ENCODE data around the gene URB2.
"Not testable (repeated sequence)": the region's sequence is repeated elsewhere in the genome, so short reads cannot be mapped to it uniquely, and the experiment has no call there.

The URB2 gene

DNA sequence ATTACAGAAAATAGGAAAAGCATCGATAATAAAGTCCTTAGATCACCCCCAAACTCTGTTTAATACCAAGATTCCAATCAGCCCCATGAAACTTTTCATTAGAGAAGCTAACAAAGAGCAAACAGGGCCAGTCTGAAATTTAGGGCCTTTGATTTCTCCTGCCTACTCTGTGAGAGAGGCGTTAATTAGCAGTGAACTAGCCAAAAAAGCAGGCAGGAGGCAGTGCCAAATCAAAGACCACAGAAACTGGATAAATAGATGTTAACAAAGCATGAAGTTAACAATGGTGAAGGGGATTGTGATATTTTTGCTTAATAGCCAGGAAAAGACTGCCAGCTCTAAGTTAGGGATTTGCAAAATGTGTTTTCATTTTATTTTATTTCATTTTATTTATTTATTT is 11.3 kb upstream of the URB2 start:
- DNase-seq (ENCODE audit: low read depth): no peak

DNA sequence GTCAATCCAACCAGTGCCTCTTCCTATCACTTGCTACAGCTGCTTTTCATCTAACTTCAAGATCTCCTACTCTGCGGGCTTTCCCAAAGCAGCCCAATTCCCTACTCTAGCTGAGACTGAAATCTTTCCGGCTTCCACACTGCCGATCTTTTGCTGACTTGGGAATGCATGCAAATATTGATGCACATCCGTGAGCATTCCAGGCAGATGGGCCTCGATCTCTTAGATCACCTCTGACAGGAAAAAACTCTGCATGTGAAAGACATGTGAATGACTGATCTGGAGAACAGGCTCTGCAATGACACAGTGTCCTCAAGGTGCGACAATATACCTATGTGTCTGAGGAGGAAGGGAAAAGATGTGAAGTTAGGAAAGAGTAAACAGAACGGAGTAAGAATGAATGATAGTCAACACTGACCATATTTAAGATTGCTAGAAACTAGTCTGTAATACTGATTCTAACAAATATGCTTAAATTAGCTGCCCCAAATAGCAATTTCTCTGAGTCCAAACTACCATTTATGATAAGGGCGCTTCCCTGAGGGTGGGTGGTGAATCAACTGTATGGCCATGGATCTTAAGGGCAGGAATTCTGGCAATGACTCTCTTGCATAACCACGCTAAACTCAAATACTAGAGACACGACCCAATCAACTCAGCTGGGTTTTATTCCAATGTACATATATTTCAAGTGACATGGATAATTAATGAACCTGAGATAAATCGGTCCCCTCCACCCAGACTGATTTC is 8.5 kb upstream of the URB2 start:
- DNase-seq (ENCODE audit: low read depth): no peak

DNA sequence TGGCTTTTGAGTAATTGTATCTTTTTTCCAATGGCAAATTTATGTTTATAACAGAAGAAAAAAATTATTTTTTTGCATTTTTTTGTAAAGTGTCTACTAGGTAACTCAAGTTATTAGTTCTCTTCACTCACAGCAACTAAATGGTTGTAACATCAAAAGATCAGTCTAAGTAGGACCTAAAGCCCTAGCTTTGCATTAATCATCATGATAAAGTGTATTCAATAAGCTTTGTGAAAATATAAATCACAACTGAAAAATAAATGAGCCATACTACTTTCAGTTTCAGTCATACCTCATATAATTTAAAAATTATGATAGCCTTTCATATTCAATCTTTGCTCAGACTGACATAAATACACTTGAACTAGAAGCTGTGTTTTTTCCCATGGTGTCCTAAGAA is 7.0 kb upstream of the URB2 start:
- DNase-seq (ENCODE audit: low read depth): no peak

DNA sequence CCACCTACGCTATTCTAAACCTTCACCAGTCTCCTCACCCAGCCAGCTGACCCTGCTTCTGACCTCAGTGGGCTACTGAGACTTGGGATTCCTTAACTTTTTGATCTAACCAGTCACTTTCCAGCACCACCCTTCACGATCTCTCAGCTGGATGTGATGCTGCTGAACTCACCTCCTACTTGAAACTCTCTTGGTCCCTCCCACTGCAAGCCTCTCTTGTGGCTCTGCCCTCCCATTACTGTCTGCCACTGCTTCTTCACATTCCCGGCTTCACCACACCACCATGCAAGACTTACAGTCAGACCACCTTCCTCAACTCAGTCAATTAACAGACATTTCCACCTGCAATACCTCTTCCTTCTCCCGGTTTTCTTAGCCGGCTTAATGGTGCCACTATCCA is 6.4 kb upstream of the URB2 start:
- no peak for DNase-seq (ENCODE audit: low read depth)

DNA sequence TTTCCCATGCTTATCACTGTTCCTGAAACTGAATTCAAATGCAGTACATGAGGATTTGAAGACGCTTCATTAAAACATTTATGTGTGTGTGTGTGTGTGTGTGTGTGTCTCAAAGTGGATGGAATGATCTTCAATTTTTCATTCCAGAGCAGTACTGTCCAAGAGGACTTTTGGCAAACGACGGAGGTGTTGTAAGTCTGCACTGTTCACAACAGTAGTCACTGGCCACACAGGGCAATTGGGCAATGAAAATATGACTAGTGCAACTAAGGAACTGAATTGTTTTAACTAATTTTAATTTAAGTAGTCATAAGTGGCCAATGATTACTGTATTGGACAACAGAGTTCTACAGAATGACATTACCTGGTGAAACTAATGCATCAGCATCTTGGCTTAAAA is 5.2 kb upstream of the URB2 start:
- no peak for DNase-seq (ENCODE audit: low read depth)

DNA sequence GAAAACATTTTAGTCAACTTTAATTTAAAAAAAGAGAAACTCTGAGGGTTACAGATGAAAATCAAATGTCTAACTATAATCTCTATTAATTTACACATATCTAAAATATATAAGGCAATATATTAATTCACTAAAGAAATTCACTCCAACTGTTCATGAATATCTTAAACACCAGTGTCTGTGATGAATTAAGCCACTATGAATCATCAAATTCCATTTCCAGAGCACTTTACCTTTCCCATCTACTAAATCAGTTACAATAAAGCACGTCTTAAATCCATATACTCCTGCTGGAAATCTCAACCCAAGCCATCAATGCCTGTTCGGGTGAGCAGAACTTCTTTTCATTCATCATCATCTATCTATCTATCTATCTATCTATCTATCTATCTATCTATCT is 4.4 kb upstream of the URB2 start:
- DNase-seq (ENCODE audit: low read depth): no peak

DNA sequence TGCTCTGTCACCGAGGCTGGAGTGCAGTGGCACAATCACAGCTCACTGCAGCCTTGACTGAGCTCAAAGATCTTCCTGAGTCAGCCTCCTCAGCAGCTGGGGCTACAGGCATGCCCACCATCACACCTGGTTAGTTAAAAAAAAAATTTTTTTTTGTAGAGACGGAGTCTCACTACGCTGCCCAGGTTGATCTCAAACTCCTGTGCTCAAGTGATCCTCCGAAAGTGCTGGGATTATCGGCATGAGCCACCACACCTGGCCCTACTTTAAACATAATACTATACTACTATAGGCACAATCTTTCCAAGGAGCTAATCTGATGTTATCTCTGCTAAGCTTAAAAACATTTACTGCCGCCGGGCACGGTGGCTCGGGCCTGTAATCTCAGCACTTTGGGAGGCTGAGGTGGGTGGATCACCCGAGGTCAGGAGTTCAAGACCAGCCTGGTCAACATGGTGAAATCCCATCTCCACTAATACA is 3.4 kb upstream of the URB2 start:
- not testable (repeated sequence) for DNase-seq (ENCODE audit: low read depth)

DNA sequence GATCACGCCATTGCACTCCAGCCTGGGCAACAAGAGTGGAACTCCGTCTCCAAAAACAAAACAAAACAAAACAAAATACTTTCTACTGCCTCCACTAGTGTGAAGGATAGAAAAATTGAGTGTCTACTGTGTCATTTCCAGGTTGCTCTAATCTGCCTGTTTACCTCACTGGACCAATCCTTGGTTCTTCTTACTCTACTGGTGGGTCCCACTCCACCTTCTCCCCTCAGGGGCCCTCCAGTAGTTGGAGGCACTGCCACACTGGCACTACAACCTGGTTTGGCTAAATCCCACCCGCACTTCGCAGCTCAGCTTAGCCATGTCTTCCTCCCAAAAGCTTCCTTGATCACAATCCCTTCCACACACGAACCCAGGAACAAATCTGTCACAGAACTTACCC is 2.8 kb upstream of the URB2 start:
- no peak for DNase-seq (ENCODE audit: low read depth)

DNA sequence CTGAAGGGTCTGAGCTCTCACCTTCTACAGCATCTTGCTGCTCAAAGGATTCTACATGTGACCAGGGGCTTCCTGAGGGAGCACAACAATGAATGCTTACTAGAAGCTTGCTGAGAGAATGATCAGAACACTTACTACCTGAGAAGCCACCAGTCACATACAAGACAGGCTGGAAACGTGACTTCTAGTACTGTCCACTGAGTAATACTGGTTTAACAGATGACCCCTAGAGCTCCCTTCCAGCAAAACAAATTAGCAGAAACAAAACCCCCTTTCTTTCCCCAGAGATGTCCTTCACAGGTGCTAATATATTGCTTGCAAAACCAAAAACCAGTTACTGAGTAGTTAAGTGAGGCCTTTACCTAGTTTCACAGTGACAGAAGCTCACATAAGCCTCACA is 2.2 kb upstream of the URB2 start:
- no peak for DNase-seq (ENCODE audit: low read depth)

DNA sequence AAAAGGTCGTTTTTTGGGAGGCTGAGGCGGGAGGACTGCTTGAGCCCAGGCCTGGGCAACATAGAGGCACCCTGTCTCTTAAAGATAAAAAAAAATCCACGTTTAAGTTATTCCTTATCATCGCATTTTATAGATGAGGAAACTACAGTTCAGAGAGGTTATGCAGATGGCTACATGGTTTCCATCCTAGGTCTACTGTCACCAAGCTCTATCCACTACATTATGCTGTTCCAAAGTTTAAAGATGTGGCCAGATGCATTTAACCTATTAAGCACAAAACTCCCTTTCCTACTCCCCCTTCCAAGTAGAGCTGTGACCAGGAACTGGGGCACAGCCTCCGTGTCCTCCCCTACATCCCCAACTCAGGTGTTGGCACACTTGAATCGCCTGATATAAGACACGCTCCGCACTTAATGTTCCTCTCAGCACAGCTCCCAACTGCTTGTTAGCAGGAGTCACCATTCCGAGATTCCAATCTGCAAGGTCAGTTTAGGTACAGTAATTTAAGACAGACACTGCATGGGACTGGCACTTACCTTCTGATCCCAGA is 1.5 kb upstream of the URB2 start:
- no peak for DNase-seq (ENCODE audit: low read depth)

DNA sequence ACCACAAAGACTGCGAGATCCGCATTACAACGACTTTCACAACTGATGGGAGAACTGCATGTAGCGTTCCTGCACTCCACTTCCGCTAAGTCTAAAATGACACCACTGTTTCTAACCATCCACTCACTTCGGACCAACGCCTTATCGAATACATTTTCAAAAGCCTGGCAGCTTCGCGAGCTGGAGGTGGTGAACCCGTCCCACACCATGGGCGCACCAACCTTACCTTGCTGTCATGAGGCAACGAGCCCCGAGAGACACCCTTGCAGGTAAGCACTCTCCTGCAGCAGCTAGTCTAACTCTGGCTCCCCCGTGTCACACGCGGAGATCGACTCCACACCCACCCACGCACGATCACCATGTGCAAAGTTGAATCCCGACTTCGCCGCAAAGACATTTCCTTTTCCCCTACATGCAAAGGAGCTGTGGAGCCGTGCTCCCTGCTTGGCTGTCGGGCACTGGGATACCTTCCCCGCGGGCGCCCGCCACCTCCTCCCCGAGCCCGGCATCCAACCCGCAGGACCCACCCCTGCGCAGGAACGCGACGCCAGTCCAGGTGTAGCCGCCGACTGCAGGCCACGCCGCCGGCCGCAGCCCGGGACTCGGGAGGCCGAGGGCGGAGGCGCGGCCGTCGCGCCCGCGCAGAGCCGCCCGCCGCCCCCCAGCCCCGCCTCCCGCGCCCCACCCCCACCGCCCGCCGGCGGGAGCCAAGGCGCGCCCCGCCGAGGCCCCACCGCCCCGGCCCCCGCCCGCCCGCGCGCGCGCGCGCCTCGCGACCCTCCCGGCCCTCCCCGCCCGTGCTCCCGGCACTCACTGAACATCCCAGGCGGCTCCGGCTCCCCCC is 754 bp upstream of the URB2 start:
- DNase-seq (ENCODE audit: low read depth): no peak

DNA sequence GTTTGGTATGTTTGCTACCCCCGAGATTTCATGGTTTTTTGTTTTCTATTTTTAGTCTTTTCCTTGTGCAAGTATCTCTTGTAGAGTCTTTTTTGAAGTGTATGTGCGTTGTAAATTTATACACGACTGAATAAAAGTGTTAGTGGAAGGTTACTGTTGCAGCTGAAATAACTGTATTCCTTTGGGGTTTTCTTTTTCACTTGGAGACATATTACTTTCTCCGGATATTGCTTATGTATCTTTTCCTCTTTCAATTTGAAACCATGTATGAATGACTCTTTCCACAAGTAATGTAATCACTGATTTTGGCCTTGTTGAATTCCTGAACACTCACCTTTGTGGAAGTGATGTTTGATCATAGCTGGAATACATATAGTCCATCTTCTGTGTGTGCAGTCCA is 956 bp downstream of the URB2 start:
- DNase-seq (ENCODE audit: low read depth): no peak

DNA sequence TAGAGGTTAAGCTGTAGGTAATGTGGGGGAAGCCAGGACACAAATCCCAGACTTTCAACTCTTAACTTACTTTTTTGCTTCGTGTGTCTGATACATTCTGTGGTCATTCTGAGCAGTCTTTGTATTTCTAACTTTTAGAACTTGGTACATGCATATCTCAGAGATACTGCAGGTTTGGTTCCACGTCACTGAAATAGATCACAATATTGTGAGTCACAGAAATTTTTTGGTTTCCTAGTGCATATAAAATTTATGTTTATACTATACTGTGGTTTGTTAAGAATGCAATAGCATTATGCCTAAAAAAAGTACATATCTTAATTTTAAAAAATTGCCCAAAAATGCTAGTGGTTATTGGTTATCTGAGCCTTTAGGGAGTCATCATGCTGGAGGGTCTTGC is 3.2 kb downstream of the URB2 start:
- no peak for DNase-seq (ENCODE audit: low read depth)

DNA sequence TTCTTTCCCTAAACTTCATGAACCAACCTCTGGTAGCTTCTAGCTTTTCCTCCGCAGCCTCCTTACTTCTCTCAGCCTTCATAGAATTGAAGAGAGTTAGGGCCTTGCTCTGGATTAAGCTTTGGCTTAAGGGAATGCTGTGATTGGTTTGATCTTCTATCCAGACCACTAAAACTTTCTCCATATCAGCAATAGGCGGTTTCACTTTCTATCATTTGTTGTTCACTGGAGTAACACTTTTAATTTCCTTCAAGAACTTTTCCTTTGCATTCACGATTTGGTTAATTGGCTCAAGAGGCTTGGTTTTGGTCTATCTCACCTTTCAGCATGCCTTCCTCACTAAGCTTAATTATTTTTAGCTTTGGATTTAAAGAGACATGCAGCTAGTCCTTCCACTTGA is 5.1 kb downstream of the URB2 start:
- DNase-seq (ENCODE audit: low read depth): no peak

DNA sequence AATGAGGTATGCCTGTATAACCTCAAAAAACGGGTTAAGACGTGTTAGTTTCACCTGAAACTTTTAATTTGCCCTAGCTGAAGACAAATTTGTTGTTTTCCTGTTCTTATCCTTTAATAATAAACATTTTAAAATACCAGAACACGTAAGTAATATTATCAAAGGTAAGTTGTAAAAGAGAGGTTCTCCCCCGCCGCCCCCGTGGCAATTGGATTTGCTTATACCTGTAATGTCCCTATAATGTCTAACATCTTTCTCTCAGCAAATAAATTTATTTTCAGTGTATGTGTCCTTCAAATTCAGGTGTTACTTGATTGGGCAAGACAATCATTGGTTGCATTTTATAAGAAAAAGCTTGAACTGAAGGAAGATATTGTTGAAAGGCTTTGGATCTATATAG is 5.9 kb downstream of the URB2 start:
- DNase-seq (ENCODE audit: low read depth): no peak

DNA sequence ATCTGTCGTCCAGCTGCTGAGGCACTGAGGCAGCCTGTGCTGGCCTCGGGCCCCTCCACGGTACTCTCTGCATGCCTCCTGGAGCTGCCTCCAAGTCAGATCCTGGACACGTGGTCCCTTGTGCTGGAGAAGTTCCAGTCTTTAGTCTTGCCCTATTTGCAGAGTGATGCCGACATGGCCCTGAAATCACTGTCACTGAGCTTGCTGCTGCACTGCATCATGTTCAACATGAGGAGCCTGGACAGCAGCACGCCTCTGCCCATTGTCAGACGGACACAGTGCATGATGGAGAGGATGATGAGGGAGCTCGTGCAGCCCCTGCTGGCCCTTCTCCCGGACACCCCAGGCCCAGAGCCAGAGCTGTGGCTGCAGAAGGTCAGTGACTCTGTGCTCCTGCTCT is 10.0 kb downstream of the URB2 start:
- no peak for DNase-seq (ENCODE audit: low read depth)

DNA sequence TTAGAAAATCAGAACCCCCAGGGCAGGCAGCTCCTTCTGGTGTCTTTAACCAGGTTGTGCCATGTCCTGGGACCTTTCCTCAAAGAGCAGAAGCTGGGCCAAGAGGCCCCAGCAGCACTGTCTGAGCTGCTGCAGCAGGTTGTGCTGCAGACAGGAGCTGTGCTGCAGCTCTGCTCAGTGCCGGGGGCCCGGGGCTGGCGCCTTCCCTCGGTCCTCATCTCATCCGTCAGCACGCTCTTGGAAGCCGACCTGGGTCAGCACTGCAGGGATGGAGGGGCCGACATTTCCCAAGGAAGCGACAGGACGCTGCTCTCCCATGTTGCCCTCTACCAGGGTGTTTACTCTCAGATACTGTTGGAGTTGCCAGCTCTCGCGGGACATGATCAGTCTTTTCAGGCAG is 11.7 kb downstream of the URB2 start:
- DNase-seq (ENCODE audit: low read depth): no peak

DNA sequence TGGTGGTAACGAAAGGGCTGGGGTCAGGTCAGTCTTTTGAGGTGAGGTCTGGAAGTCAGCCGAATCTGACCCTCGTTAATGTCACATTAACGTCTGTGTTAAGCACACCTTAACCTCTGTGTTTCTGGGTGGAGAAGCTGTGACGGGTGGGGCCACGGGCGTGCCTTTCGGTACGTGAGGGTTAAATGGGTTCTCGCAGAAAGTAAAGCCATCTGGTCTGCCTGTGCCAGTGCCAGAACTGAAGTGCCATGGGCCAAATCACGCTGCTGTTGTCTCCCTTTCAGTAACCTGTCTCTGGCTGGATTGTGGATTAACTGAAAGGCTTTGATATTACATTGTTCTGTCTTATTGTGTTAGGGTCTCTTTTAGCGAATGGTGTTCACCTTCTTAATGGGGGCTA is 14.4 kb downstream of the URB2 start:
- DNase-seq (ENCODE audit: low read depth): no peak

DNA sequence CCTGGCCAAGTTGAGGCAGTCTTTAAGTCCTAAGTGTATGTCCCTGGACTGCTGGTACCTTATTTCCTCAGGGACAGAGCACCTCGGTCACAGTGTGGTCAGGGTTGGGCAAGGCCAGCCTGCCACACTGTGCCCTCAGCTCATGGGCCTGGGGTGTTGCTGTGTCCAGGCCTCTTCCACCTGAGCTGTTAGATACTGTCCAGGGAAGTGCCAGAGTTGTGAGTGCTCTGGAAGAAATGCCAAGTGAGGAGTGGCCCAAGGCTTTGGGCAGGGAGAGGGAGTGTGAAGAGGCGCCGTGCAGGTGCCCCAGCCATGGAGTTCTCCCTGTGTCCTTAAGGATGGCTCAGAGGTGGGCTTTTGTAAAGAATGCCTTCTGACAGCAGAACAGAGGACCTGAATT is 15.3 kb downstream of the URB2 start:
- DNase-seq (ENCODE audit: low read depth): no peak

DNA sequence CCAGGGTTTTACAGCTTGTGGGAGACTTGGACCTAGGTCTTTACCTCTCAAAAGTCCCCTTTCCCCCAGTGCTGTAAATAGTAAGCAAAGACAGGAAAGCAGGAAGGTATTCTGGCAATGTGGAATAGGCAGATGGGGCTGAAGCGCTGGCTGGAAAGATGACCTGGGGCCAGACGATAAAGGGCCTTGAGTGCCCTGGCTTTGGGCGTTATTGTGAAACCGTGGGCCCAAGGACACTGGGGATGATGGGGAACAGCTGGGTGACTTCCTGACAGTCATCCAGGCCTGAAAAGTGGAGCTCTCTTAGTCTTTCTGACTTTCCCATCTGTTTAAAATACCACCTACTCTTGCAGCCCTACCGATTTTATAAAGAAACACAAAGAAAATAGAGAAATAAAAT is 16.3 kb downstream of the URB2 start:
- DNase-seq (ENCODE audit: low read depth): no peak

DNA sequence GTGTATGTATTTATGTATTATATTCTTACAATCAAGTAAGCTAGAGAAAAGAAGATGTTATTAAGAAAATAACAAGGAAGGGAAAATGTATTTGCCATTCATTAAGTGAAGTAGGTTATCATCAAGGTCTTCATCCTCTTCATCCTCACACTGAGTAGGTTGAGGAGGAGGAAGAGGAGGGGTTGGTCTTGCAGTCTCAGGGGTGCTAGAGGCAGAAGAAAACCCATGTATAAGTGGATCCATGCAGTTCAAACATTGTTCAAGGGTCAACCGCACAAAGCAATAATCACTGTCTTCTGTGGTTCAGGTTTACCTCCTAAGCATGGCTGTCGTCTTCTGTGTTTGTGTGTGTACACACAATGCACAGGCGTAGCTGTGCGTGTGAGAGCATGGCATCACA is 16.9 kb downstream of the URB2 start:
- no peak for DNase-seq (ENCODE audit: low read depth)

DNA sequence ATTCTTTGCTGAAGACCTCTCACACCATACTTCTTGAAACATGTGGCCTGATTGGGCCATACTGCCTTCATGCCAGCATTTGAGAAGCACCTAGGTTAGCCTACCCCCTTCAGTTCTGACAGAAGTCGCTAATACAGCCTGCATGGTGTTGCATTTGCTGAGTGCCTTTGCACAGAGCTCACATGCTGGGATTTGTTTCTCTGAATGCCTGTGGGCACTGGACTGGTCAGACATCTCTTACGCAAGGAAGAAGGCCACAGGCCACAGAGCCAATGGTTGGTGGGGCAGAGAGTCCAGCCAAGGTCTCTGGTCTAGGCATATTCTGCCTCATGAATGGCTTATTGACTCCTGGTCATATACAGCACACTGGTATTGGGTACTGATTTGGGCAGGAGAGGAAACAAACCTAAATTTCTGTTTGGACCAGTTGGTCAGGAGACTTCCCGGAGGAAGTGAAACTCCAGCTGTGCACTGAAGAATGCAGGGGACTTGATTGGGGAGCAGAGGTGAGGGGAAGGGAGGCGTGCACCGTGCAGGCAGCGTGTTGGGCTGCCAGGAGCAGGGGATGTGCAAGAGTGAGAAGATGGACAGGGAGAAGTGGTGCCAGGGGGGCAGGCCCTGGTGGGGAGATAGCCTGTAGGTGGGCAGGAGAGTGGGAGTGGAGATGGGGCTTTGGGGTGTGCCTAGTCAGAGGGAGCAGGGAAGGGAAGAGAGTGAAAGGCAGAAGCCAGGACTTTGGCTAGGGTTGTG is 18.1 kb downstream of the URB2 start:
- no peak for DNase-seq (ENCODE audit: low read depth)
